GM19193 (cell line): ENCODE data around the gene THBS2.

Source experiments
- POLR2A ChIP-seq: IDR thresholded peaks from 4 replicates; pipeline ENCODE4 v1.6.1; 2011; ENCODE audit not compliant: insufficient read depth, insufficient read length; ENCODE audit errors: extremely low read depth

The THBS2 gene

GRCh38 chr6:169263374-169263773 lies 9.7 kb upstream of the THBS2 start:
- no peak for TF ChIP-seq POLR2A

GRCh38 chr6:169256518-169256917 lies 2.9 kb upstream of the THBS2 start:
- no peak for TF ChIP-seq POLR2A

GRCh38 chr6:169256061-169256460 lies 2.4 kb upstream of the THBS2 start:
- no peak for TF ChIP-seq POLR2A

GRCh38 chr6:169255643-169256042 lies 2.0 kb upstream of the THBS2 start:
- no peak for TF ChIP-seq POLR2A

- no peak for TF ChIP-seq POLR2A
Observed at GRCh38 chr6:169254456-169255316, 1.0 kb upstream of the THBS2 start.

GRCh38 chr6:169252505-169253189 lies 999 bp downstream of the THBS2 start:
- no peak for TF ChIP-seq POLR2A

- no peak for TF ChIP-seq POLR2A
Observed at GRCh38 chr6:169251822-169252504, 1.7 kb downstream of the THBS2 start.

- TF ChIP-seq POLR2A, result no peak
Observed at GRCh38 chr6:169251371-169251802, 2.3 kb downstream of the THBS2 start.

GRCh38 chr6:169250660-169251059 lies 3.0 kb downstream of the THBS2 start:
- TF ChIP-seq POLR2A, result no peak

- no peak for TF ChIP-seq POLR2A
Observed at GRCh38 chr6:169249057-169249456, 4.6 kb downstream of the THBS2 start.

GRCh38 chr6:169248521-169248971 lies 5.1 kb downstream of the THBS2 start:
- TF ChIP-seq POLR2A, result no peak

- no peak for TF ChIP-seq POLR2A
Observed at GRCh38 chr6:169247991-169248390, 5.7 kb downstream of the THBS2 start.

GRCh38 chr6:169247419-169247818 lies 6.2 kb downstream of the THBS2 start:
- TF ChIP-seq POLR2A, result no peak

GRCh38 chr6:169246445-169246844 lies 7.2 kb downstream of the THBS2 start:
- no peak for TF ChIP-seq POLR2A

- TF ChIP-seq POLR2A, result no peak
Observed at GRCh38 chr6:169244684-169245383, 8.8 kb downstream of the THBS2 start.
